ENCODE results near the gene RAB1A.

Gene RAB1A

GRCh38 chr2:65093211-65093610 lies 36.7 kb downstream of the RAB1A start:
- no peak for DNase-seq (ENCODE audit: low spot score)

GRCh38 chr2:65092791-65093190 lies 37.1 kb downstream of the RAB1A start:
- no peak for DNase-seq (ENCODE audit: low spot score)

GRCh38 chr2:65085148-65085547 lies 44.8 kb downstream of the RAB1A start:
- DNase-seq (ENCODE audit: low spot score): no peak

GRCh38 chr2:65081232-65081685 lies 48.6 kb downstream of the RAB1A start:
- DNase-seq (ENCODE audit: low spot score): no peak

- DNase-seq (ENCODE audit: low spot score): no peak
Observed at GRCh38 chr2:65079017-65079416, 50.9 kb downstream of the RAB1A start.

GRCh38 chr2:65077898-65078297 lies 52.0 kb downstream of the RAB1A start:
- no peak for DNase-seq (ENCODE audit: low spot score)

- no peak for DNase-seq (ENCODE audit: low spot score)
Observed at GRCh38 chr2:65076345-65076710, 53.6 kb downstream of the RAB1A start.

GRCh38 chr2:65075605-65076344 lies 54.1 kb downstream of the RAB1A start:
- no peak for DNase-seq (ENCODE audit: low spot score)

GRCh38 chr2:65075176-65075575 lies 54.7 kb downstream of the RAB1A start:
- no peak for DNase-seq (ENCODE audit: low spot score)

- no peak for DNase-seq (ENCODE audit: low spot score)
Observed at GRCh38 chr2:65073879-65074565, 55.9 kb downstream of the RAB1A start.

GRCh38 chr2:65072181-65072970 lies 57.5 kb downstream of the RAB1A start:
- DNase-seq (ENCODE audit: low spot score): no peak

GRCh38 chr2:65071499-65072180 lies 58.3 kb downstream of the RAB1A start:
- no peak for DNase-seq (ENCODE audit: low spot score)

- no peak for DNase-seq (ENCODE audit: low spot score)
Observed at GRCh38 chr2:65070856-65071255, 59.0 kb downstream of the RAB1A start.

GRCh38 chr2:65070172-65070830 lies 59.6 kb downstream of the RAB1A start:
- no peak for DNase-seq (ENCODE audit: low spot score)

- no peak for DNase-seq (ENCODE audit: low spot score)
Observed at GRCh38 chr2:65069439-65069824, 60.5 kb downstream of the RAB1A start.

- no peak for DNase-seq (ENCODE audit: low spot score)
Observed at GRCh38 chr2:65067806-65068553, 61.9 kb downstream of the RAB1A start.

- peak; percentile 70 for DNase-seq (ENCODE audit: low spot score)
Observed at GRCh38 chr2:65064728-65065552, 65.0 kb downstream of the RAB1A start.

- DNase-seq (ENCODE audit: low spot score): no peak
Observed at GRCh38 chr2:65062843-65063825, 66.8 kb downstream of the RAB1A start.

GRCh38 chr2:65061910-65062339 lies 68.0 kb downstream of the RAB1A start:
- DNase-seq (ENCODE audit: low spot score): no peak

All from hematopoietic multipotent progenitor cell treated with erythropoietin and hydrocortisone succinate and interleukin-3 and kit ligand, for 17 days (in vitro differentiated cells).